Stimulated activated CD8-positive, alpha-beta memory T cell treated with anti-CD3 and anti-CD28 coated beads, Interleukin-4, amount 100 ng/mL, for 4 hours (primary cell): ENCODE data around the gene SPDYE1.
"Not testable (repeated sequence)": the region's sequence is repeated elsewhere in the genome, so short reads cannot be mapped to it uniquely, and the experiment has no call there.

Source experiments
- DNase-seq, 2 donors: peaks; one replicate each; pipeline ENCODE4 v3.0.0-alpha.2; 2020; ENCODE audit warnings: low read depth in 2 of 2, low spot score in 1 of 2

Gene SPDYE1

GRCh38 chr7:43990829-43991228 lies 6.9 kb upstream of the SPDYE1 start:
- DNase-seq, result not testable (repeated sequence)

DNA sequence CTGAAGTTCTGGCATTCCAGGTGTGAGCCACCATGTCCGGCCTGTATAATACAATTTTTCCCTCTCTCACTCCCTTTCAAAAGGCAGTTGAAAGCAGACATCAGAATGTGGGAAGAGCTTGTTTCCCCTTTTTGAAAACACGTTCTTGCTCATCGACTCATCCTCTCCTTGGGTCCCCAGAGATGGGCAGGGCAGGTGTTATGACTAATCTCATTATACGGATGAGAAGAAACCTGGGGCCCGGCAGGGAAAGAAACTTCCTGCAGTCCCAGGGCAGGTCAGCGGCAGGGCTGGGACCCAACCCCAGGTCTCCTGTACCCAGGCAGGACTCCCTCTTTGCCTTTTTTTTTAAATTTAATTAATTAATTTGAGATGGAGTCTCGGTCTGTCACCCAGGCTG lies 4.8 kb upstream of the SPDYE1 start:
- not testable (repeated sequence) for DNase-seq

DNA sequence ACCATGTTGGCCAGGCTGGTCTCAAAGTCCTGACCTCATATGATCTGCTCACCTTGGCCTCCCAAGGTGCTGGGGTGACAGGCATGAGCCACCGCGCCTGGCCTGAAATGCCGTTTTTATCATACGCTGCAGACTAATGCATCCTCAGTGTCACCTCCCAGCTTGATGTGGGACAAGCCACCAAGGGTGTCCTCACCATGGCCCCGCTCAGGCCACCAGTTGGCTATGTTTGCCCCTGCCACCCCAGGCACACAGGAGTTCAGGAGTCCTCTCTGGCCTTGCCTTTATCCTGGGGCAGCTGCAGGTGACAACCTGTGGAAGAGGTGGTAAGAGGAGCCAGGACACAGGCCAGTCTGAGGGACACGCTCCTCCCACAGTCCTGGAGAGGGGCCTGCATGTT lies 3.0 kb upstream of the SPDYE1 start:
- not testable (repeated sequence) for DNase-seq

DNA sequence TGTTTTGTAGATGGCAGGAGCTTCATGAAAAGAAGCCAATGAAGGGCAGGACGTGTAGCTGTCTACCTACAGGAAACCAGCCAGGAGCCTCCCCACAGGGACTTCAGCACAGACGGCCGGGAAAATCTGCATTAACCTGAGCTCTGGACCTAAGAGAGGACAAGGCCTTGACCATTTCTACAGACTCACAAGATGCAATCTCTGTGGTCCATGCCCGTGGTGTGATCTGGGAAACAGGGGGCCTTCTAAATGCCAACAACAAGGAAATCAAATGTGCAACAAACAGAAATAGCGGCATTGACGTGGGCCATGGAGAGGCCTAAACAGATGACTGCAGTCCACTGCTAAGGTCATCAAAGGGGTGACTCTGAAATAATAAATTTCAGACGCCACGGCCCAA lies 14.4 kb downstream of the SPDYE1 start:
- DNase-seq, result not testable (repeated sequence)

DNA sequence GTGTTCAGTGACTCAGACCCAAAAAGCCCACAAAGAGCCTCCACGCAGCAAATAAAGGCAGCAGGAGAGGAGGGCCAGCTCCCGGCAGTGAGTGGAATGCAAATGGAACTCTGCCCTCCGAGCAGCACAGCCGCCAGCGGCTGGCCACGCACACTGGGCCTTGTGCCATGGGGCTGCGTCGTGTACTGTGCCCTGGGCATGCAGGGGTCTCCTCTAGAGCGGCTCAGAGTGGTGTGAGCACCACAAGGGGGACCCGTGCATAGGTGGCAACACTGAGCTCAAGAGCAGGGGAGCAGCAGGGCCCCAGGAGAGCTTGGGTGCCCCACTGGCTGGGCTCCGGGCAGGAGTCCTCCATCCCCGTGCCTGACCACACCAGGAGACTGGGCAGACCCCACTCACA lies 17.4 kb downstream of the SPDYE1 start:
- not testable (repeated sequence) for DNase-seq

DNA sequence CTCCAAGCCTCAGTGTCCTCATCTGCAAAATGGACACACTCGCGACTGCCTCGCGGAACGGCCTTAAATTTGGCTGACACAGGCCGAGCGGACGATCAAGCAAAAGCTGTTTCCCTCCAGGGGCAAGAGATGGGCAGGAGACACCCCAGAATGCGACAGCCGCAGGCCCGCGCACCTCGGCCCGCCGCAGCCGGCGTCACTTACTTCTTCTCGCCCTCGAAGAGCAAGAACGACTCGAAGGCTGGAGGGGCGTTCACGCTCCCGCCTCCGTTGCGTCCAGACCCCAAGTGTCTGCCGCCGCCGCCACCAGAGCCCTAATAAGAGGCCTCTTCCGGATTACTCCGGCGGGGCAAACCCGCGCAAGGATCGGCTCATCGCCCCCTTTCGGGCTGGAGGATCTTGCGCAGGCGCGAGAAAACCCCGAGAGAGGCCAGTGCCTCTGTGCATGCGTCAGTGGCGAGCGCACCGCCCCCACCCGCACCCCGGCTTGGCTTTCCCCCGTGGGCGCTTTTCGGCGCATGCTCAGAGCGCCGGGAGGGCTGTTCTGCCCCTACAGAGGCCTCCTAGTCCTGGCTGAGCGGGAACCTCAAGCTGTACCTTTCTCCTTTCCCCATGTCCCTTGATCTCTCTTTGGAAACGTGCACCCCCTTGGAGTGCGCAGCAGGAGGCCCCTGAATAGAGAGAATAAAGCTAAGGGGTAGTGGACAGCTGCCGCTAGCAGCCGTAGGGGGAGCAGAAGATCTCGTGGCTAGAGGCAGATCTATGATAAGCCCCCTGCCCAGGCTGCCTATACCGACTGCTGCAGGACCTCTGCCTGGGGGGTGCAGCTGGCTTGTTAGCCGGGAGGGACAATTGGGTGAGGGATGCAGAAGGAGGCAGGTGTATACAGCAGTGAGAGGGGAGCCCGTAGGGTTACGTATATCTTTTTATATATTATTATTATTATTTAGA lies 21.4 kb downstream of the SPDYE1 start:
- peak; percentile 98 to 99 for DNase-seq

DNA sequence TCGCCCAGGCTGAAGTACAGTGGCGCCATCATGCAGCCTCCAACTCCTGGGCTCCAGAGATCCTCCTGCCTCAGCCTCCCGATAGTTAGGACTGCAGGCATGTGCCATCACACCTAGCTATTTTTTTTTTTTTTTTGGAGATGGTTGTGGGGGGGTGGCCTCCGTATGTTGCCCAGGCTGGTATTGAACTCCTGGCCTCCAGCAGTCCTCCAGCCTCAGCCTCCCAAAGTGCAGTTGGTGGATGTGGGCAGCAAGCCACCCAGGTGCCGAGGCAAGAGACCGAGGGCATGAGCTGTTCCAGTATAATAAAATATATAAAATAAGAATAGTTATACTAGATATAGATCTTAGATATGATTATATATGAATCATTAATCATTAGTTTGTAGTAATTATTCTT lies 22.1 kb downstream of the SPDYE1 start:
- not testable (repeated sequence) for DNase-seq

- not testable (repeated sequence) for DNase-seq
These were observed 24.4 kb downstream of the SPDYE1 start for GRCh38 chr7:44022069-44022468.

DNA sequence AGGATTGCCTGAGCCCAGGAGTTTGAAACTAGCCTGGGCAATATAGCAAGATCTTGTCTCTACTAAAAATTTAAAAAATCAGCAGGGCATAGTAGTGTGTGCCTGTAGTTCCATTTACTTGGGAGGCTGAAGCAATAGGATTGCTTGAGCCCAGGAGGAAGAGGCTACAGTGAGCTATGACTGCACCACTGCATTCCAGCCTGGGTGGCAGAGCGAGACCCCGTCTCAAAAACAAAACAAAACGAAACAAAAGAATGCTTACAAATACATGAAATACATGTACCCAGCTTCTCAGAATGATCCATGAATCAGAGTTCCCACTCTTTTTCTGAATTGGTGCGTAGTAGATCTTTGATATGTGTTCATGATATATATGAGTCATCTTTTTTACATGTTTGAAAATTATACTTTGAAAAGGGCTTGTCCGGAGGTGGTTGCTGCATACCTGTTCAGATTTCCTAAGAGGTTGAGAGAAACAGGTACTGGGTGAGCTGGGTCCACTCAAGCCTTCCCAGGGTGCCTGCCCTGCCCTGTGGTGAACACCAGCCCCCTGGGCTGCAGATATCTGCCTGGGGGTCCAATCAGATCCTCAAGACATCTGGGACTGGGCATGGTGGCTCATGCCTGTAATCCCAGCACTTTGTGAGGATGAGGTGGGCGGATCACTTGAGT lies 25.2 kb downstream of the SPDYE1 start:
- not testable (repeated sequence) for DNase-seq

DNA sequence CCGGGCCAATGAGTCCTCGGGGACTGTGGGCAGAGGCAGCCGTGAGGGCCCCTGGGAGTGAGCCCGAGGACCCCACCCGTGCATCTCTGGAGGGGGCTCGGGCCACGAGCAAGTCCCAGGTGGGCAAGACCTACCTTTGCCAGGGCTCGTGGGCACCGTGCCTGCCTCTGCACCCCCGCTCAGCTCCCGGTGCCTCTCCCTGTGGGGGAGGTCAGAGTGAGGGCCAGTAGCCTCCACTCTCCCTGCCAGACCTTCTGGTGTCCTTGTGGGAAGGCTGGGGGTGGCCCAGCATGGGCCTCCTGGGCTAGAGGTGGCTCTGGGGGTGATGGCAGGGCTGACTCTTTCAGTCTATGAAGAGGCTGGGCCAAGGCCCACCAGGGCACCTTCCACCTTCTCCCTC lies 31.7 kb downstream of the SPDYE1 start:
- DNase-seq, result not testable (repeated sequence)

- DNase-seq, result not testable (repeated sequence)
These were observed 32.3 kb downstream of the SPDYE1 start for GRCh38 chr7:44030029-44030428.

DNA sequence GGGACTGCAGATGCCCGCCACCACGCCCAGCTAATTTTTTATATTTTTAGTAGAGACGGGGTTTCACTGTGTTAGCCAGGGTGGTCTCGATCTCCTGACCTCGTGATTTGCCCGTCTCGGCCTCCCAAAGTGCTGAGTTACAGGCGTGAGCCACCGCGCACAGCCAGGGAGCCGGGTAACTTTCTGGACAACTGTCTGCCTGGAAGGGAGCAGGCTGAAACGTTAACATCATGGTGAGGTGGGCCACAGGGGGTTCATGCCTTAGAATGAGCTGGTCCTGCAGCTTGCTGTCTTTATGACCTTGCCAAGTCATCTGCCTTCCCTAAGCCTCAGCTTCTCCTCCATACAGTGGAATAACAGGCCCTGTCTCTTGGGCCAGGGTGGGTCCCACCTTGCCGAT lies 33.6 kb downstream of the SPDYE1 start:
- DNase-seq, result not testable (repeated sequence)

DNA sequence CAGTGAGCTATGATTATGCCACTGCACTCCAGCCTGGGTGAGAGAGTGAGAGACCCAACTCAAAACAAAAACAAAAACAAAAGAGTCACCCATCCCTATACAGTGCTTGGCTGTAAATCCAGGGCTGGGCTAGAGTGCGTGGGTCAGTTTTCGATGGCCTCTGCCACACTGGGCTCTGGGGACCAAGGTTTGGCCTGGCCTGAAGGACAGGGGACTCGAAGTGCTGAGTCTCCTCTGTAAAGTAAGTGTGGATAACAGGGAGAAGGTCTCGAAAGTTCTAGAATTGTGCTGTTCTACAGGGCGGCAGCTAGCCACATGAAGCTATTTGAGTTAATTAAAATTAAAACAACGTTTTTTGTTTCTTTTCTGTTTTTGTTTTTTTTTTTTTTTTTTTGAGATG lies 34.3 kb downstream of the SPDYE1 start:
- DNase-seq, result not testable (repeated sequence)

DNA sequence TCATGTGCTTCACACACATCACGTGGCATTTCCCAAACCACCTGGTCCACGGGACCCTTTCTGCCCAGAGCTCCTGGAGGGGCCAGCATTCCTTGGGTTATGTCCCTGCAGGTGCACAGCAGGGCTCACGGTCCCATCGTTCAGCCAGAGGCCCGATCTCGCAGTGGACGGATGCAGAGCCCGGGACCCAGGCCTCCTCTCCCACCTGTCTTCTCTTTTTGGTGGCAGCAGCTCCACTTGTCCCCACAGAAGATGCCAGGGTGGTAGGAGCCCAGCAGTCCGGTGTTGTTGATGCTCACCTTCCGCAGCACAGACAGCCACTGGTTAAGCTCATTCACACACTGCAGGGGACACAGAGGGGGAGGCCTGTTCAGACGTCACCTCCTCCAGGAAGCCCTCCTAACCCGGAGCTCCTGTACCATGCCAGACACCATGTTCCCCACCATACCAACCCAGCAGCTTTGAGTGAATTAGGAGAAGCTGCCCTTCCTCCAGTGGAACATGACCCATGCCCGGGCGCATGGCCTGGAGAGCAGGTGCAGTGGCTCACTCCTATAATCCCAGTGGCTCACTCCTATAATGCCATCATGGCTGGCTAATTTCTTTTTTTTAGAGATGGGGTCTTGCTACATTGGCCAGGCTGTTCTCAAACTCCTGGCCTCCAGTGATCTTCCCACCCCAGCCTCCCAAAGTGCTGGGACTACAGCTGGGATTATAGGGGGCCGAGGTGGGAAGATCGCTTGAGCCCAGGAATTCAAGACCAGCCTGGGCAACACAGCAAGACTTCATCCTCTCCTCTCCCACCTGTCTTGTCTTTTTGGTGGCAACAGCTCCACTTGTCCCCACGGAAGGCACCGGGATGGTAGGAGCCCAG lies 36.5 kb downstream of the SPDYE1 start:
- not testable (repeated sequence) for DNase-seq

DNA sequence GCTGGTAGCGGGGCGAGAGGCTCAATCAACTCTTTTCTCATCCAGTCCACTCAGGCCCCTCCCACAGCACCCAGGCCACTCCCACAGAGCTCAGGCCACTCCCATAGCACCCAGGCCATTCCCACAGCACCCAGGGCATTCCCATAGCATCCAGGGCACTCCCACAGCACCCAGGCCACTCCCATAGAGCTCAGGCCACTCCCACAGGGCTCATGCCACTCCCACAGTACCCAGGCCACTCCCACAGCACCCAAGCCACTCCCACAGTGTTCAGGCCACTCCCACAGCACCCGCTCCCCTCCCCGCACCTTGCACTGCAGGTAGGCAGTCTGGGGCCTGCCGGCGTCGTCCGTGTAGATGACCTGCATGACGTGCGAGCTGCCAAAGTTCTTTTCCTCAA lies 38.7 kb downstream of the SPDYE1 start:
- not testable (repeated sequence) for DNase-seq

GRCh38 chr7:44037951-44038350 lies 40.3 kb downstream of the SPDYE1 start:
- not testable (repeated sequence) for DNase-seq

DNA sequence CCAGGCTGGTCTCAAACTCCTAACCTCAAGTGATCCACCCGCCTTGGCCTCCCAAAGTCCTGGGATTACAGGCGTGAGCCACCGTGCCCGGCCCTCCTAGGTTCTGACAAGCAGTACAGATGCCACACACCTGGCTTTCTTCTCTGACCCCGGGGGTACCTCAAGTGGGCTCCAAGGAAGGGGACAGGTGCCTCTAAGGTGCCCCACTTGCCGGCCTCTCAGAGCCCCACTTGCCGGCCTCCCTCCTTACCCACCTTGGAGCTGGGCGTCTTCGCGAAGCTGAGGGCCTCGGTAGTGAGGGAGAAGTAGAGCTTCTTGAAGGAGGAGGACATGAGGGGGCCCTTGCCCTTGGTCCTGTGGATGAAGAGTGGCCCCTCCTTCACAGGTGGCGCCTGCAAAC lies 40.9 kb downstream of the SPDYE1 start:
- DNase-seq, result not testable (repeated sequence)

DNA sequence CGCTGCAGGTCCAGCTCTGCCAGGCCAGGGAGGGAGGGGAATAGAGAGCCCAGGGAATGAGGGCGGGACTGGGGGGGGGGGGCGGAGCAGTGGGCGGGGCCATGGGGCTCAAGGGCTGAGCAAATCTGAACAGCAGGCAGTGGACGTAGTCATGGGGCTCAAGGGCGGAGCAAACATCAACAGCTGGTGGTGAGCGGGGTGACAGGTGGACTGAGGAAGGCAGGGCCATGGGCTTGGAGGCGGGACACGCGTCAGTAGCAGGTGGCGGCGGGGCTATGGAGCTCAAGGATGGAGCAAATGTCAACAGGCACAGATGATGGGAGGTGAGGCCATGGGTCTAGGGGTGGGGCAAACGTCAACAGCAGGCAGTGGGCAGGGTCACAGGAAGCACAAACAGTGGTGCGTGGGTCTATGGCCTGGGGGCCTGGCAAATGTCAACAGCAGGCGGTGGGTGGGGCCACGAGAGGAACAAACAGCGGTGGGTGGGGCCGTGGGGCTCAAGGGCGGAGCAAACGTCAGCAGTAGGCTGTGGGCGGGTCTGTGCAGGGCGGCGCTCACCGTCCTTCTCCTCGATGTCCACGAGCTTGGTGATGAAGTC lies 41.4 kb downstream of the SPDYE1 start:
- peak; percentile 49 to 81 for DNase-seq

GRCh38 chr7:44039800-44040492 lies 42.2 kb downstream of the SPDYE1 start:
- DNase-seq, result not testable (repeated sequence)

DNA sequence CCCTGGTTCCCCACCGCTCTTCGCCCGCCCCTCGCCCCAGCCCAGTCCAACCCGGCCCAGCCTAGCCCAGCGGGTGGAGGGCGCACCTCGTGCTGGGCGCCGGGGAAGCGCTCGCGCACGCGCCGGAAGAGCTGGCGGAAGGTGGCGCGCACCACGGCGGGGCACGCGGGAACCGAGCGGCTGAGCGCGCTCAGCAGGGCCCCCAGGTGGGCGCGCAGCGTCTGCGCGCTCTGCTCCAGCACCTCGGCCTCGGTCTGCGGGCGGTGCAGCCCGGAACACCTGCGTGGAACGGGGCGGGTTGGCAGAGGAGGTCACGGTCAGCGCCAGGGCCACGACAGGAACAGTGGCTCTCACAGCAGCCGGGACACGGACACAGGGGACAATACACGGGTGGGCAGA lies 42.8 kb downstream of the SPDYE1 start:
- DNase-seq, result peak in 1 of 2 donors; percentile 47
